GM18517 (cell line): ENCODE measurements around the gene KLHDC4.
"Not testable (repeated sequence)": the region's sequence is repeated elsewhere in the genome, so short reads cannot be mapped to it uniquely, and the experiment has no call there.

Experiments used
- ATAC-seq: cut with Tn5 transposase; IDR thresholded peaks from one replicate; pipeline ENCODE4 v1.9.1; 2021; ENCODE audit warnings: mild to moderate bottlenecking, moderate library complexity; ENCODE audit not compliant: unreplicated experiment

The KLHDC4 gene

DNA sequence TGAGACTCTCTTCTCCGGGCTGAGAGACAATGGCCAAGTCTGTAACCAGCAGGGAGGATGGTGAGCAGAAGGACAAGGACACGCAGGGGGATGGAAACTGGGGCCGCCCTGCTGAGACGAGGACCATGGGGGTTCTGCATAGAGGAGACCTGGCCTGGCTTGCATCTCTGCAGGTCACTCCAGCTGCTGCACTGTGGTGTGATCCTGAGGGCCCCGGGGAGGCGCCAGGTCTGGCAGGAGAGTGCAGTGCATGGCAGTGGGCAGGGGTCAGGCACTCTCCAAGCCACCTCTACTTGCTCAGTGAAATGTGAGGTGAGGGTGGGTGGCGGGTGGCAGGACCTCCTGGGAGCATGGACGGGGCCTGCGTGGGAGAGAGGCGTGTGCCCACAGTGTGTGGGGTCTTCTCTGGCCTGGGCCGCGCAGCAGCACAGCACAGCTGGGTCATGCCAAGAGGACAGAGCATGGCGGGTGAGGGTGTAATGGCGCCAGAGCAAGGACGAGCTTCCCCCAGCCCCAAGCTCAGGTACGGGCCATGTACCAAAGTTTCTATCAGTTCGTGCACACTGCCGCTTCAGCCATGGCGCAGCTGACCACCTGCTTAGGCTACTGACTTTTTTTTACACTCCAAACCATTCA is 43.1 kb downstream of the KLHDC4 start:
- no peak for ATAC-seq

DNA sequence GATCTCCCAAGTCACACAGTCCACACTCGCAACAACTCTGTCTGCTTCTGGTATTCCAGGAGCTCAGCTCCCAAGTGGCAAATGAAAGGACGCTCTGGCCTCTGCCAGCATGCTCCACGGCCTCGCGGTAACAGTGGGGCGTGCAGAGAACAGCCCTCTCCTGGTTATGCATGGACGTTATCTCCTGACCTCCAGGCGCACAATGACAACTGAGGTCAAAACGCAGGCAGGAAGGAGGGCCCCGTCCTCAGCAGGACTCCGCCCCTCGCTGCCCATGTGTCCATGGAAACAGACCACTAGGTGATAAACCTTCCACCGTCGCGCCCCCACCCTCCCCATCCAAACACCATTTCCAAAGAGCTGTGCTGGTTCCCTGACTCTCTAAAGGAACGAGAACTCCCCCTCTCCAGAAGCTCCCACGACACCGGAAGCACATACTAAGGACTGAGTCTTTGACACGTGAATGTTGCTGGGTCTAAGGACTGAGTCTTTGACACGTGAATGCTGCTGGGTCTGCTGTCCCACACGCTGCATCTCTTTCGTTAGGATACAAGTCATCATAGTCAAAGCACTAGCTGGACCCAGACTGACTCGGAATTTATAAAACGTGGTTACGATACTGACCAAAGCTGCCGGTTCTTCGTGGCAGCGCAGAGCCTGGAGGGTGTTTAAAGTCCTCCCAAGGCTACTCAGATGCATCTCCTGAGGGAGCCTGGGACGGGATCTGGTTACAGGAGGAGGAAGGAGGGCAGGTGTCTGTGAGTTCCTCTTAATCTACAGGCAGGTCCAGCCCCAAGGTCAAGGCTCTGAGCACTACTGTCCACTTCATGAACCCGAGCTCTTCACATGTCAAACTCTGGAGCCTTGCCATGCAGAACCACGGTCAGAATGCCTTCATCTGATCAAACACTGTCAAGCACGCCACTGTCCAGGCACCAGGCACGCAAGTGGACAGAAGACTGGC is 43.9 kb downstream of the KLHDC4 start:
- ATAC-seq = no peak

DNA sequence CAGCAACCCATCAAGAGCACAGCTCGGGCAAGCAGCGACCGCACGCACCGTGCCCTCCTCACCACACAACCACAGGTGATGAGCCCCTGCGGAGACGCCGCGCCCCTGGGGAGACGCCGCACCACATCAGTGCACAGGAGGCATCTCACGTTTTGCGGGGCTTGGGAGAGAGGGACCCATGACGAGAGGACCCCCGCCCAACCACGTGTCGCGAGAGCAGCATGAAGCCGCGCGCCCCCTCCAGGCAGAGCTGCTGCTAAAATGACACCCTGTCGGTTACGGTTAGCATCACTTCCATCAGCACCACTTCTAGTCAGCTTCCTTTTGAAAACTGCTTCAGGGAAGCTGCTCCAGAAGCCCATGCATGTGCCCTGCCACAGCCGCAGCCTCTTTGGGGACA is 45.3 kb downstream of the KLHDC4 start:
- no peak for ATAC-seq

DNA sequence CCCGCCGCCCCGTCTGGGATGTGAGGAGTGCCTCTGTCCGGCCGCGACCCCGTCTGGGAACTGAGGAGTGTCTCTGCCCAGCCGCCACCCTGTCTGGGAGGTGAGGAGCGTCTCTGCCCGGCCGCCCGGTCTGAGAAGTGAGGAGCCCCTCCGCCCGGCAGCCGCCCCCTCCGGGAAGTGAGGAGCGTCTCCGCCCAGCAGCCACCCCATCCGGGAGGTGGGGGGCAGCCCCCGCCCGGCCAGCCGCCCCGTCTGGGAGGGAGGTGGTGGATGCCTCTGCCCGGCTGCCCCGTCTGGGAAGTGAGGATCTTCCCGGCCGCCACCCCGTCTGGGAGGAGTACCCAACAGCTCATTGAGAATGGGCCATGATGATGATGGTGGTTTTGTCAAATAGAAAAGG is 47.0 kb downstream of the KLHDC4 start:
- ATAC-seq = not testable (repeated sequence)

GRCh38 chr16:87715658-87716057 is 50.1 kb downstream of the KLHDC4 start:
- no peak for ATAC-seq

GRCh38 chr16:87715231-87715630 is 50.6 kb downstream of the KLHDC4 start:
- no peak for ATAC-seq

GRCh38 chr16:87713451-87714229 is 52.1 kb downstream of the KLHDC4 start:
- ATAC-seq = no peak

DNA sequence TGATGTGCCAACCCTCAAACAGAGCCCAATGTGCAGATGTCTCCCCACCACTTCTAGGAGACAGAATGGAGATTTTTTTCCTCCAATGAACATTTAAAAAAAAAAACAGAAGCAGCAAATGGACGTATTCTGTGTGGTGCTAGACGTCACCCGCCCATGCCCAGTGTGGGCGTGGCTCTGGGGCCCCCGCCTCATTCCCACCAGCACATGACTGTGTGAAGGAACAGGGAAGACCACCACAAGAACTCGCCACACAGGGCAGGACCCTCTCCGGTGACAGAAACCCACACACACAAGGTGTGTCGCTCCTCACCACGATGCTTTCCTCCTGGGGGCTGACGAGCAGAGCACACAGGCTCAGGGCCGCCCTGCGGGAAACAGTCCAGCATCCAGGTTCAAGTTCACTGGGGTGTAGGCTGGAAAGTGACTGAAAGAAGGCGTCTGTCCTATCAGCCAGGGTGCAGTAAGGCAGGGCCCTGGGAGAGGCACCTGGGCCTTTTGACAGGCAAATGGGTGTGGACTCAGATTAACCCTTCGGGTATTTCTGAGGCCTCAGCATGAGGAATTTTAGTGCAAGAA is 53.5 kb downstream of the KLHDC4 start:
- no peak for ATAC-seq

- ATAC-seq = no peak
These were observed 54.9 kb downstream of the KLHDC4 start for GRCh38 chr16:87710887-87711286.

GRCh38 chr16:87709677-87710076 is 56.1 kb downstream of the KLHDC4 start:
- ATAC-seq = no peak

DNA sequence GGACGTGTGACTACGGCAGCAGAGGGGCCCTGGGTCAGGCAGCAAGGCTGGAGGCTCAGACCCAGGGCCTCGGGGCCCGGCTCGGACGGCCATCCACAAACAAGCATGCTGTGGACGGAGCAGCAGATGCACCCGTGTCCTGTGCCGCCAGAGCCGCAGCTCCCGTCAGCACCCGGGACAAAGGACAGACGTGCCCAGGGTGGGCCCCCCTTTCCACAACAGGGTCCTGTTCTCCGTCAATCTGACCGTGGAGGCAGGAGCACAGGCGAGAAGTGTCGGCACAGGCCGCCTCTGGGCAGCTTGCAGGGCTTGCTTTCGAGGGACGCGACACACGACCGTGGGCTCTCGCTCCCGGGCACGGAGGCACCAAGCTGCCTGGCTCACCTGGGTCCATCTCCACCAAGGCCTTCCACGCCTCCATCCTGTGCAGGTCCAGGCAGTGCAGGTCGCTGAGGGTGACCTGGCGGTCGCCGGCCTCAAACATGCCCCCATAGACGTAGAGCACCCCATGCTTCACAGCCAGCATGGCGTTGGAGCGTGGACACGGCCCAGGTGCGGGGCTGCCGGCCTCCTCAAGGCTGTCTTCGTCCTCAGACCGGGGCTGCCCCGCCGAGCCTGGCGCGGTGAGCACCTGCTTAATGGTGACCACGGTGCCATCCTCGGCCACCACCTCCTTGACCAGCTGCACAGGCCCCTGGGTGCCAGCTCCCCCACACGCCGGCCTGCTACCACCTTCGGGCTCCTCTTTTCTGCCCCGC is 56.7 kb downstream of the KLHDC4 start:
- ATAC-seq = no peak

- ATAC-seq = no peak
These were observed 57.8 kb downstream of the KLHDC4 start for GRCh38 chr16:87707714-87708580.

DNA sequence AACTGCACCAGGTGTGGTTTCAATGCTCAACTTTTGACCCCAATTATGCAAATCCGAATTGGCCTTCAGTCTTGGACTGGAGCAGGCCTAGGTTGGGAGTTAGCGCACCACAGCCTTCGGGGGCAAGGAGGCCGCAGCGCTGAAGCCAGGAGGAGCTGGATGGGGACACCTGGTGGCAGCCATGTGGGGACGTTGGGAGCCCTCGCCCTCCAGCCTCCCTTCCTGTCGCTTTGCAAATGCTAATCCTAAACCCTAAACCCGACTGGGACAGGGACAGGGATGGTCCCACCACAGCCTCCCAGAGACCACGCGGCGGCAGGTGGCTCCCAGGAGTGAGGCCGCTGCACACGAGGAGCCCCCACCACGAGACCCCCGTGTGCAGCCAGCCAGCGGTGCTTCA is 58.7 kb downstream of the KLHDC4 start:
- no peak for ATAC-seq

DNA sequence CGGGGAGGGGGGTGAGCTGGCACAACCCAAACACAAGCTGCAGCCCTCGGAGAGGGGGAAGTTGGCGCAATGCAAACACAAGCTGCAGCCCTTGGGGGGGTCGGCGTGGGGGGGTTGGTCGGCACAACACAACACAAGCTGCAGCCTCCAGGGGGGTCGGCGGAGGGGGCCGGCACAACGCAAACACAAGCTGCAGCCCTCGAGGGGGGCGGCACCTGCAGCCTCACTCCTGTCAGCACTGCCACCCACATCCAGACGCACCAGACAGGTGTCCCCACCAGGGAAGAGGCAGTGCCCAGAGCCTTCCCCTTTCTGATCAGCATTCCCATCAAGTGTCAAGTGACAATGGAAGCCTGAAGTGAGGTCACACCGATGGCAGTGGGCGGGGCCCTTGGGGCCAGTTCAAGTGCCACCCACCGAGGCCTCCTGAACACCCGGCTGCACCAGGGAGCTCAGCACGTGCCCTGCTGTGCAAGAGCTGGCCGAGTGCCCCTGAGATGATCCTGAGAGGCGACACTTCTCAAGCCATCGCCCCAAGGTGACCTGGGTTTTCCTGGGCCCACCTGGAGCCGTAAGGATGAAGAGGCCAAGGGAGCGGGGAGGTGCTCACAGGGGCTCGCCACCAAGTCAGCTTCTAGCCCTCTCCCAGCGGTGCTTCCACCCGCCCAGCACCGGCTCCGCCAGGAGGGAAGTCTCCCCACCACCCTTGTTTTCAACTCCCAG is 59.3 kb downstream of the KLHDC4 start:
- no peak for ATAC-seq

DNA sequence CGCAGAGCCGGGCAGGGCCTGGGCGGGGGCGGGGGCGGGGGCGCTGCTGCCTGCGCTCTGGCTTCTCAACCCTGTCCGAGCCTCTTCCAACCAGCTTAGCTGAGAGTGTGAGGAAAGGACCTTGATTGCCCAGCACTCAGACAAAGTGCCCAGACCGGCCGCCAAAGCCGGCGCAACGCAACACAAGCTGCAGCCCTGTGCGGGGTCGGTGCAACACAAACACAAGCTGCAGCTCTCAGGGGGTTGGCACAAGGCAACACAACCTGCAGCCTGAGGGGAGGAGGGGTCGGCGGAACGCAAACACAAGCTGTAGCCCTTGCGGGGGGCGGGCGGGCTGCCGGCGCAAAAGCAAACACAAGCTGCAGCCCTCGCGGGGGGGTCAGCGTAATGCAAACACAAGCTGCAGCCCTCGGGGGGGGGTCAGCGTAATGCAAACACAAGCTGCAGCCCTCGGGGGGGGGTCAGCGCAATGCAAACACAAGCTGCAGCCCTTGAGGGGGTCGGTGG is 60.0 kb downstream of the KLHDC4 start:
- no peak for ATAC-seq

GRCh38 chr16:87704754-87705353 is 60.9 kb downstream of the KLHDC4 start:
- no peak for ATAC-seq

- no peak for ATAC-seq
These were observed 61.9 kb downstream of the KLHDC4 start for GRCh38 chr16:87703835-87704375.

DNA sequence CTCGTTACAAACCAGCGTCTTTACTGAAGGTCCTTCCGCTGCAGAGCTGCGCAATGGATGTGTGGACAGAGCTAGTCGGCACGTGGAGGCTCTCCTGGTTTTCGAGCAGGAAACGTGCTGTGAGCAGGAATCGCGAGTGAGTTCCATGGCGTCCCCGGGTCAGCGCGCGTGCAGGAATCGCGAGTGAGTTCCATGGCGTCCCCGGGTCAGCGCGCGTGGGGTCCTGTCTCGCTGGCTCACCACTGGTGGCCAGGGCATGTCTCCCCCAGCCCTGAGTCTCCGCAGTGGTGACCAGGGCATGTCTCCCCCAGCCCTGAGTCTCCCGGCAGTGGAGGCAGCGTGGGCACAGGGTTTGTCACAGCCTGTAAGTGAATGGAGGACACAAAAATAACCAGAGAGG is 62.7 kb downstream of the KLHDC4 start:
- ATAC-seq = no peak
